ENCODE results near the gene C10orf67. TPM values are rescaled to one million over a fixed set of nuclear protein-coding genes. Genes with fewer than 3 reads are reported as not detected.

C10orf67 gene
- total RNA-seq, 1 donor from 2014 or later = not detected

- H3K27me3 Mint-ChIP-seq (ENCODE audit: low read depth) = peaks cover 74% of the 10 kb centered on the region
- DNase-seq (ENCODE audit: low spot score) = no peak
- TF ChIP-seq CTCF (IDR thresholded peaks at IDR 0.05) = no peak
- H3K4me1 Mint-ChIP-seq (ENCODE audit: low read depth) = no peaks in the 10 kb centered on the region
- H3K27ac Mint-ChIP-seq (ENCODE audit: unreplicated experiment) = no peak overlapping the region
- no peaks in the 10 kb centered on the region for H3K9me3 Mint-ChIP-seq (ENCODE audit: low read depth)
- H3K4me3 Mint-ChIP-seq (ENCODE audit: unreplicated experiment) = no peak overlapping the region
- no peaks in the 10 kb centered on the region for H3K36me3 Mint-ChIP-seq (ENCODE audit: low read depth)
These were observed 140.9 kb downstream of the C10orf67 start for GRCh38 chr10:23203369-23204325.

- no peak for TF ChIP-seq CTCF (IDR thresholded peaks at IDR 0.05)
- no peaks in the 10 kb centered on the region for H3K4me1 Mint-ChIP-seq (ENCODE audit: low read depth)
- H3K27me3 Mint-ChIP-seq (ENCODE audit: low read depth) = peaks cover 80% of the 10 kb centered on the region
- DNase-seq (ENCODE audit: low spot score) = no peak
- H3K27ac Mint-ChIP-seq (ENCODE audit: unreplicated experiment) = no peak overlapping the region
- H3K36me3 Mint-ChIP-seq (ENCODE audit: low read depth) = no peaks in the 10 kb centered on the region
- no peak overlapping the region for H3K4me3 Mint-ChIP-seq (ENCODE audit: unreplicated experiment)
- H3K9me3 Mint-ChIP-seq (ENCODE audit: low read depth) = no peaks in the 10 kb centered on the region
These were observed 141.8 kb downstream of the C10orf67 start for GRCh38 chr10:23202779-23203178.

- peaks cover 83% of the 10 kb centered on the region for H3K27me3 Mint-ChIP-seq (ENCODE audit: low read depth)
- H3K4me1 Mint-ChIP-seq (ENCODE audit: low read depth) = no peaks in the 10 kb centered on the region
- no peaks in the 10 kb centered on the region for H3K36me3 Mint-ChIP-seq (ENCODE audit: low read depth)
- H3K9me3 Mint-ChIP-seq (ENCODE audit: low read depth) = no peaks in the 10 kb centered on the region
- DNase-seq (ENCODE audit: low spot score) = no peak
- no peak overlapping the region for H3K4me3 Mint-ChIP-seq (ENCODE audit: unreplicated experiment)
- H3K27ac Mint-ChIP-seq (ENCODE audit: unreplicated experiment) = no peak overlapping the region
- no peak for TF ChIP-seq CTCF (IDR thresholded peaks at IDR 0.05)
These were observed 142.8 kb downstream of the C10orf67 start for GRCh38 chr10:23201837-23202236.

GRCh38 chr10:23200997-23201652 is 143.5 kb downstream of the C10orf67 start:
- TF ChIP-seq CTCF (IDR thresholded peaks at IDR 0.05) = no peak
- no peaks in the 10 kb centered on the region for H3K4me1 Mint-ChIP-seq (ENCODE audit: low read depth)

GRCh38 chr10:23200586-23200985 is 144.0 kb downstream of the C10orf67 start:
- Mint-ChIP-seq H3K4me3 (ENCODE audit: unreplicated experiment) (no peak overlapping the region), H3K4me1 (ENCODE audit: low read depth) (no peaks in the 10 kb centered on the region), H3K36me3 (ENCODE audit: low read depth) (no peaks in the 10 kb centered on the region), H3K27me3 (ENCODE audit: low read depth) (peaks cover 89% of the 10 kb centered on the region), H3K27ac (ENCODE audit: unreplicated experiment) (no peak overlapping the region), H3K9me3 (ENCODE audit: low read depth) (no peaks in the 10 kb centered on the region)
- no peak for DNase-seq (ENCODE audit: low spot score)
- TF ChIP-seq CTCF (IDR thresholded peaks at IDR 0.05) = no peak

More at GRCh38 chr10:23200997-23201652, 143.5 kb downstream of the C10orf67 start:
- DNase-seq (ENCODE audit: low spot score) = no peak
- Mint-ChIP-seq H3K27ac (ENCODE audit: unreplicated experiment) (no peak overlapping the region), H3K4me3 (ENCODE audit: unreplicated experiment) (no peak overlapping the region), H3K27me3 (ENCODE audit: low read depth) (peaks cover 87% of the 10 kb centered on the region), H3K36me3 (ENCODE audit: low read depth) (no peaks in the 10 kb centered on the region), H3K9me3 (ENCODE audit: low read depth) (no peaks in the 10 kb centered on the region)
